Activated CD4-positive, CD25-positive, alpha-beta regulatory T cell treated with anti-CD3 and anti-CD28 coated beads, Interleukin-2, amount 50 U/mL, for 16 hours (primary cell): ENCODE results near the gene RRAGB.
"Not testable (repeated sequence)": the region's sequence is repeated elsewhere in the genome, so short reads cannot be mapped to it uniquely, and the experiment has no call there.

Source experiments
- DNase-seq: peaks from one replicate; pipeline ENCODE4 v3.0.0-alpha.2; 2020; ENCODE audit warnings: low read depth, low spot score

RRAGB gene, protein sequence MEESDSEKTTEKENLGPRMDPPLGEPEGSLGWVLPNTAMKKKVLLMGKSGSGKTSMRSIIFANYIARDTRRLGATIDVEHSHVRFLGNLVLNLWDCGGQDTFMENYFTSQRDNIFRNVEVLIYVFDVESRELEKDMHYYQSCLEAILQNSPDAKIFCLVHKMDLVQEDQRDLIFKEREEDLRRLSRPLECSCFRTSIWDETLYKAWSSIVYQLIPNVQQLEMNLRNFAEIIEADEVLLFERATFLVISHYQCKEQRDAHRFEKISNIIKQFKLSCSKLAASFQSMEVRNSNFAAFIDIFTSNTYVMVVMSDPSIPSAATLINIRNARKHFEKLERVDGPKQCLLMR

GRCh38 chrX:55717521-55718497, at the start of gene RRAGB:
RRAGB (plus strand) TSS chrX:55717749; CDS start chrX:55718328, 579 bp downstream.
- peak; percentile 81 for DNase-seq

GRCh38 chrX:55668084-55668483, 49.5 kb upstream of the RRAGB start:
- no peak for DNase-seq

- not testable (repeated sequence) for DNase-seq
Measured at GRCh38 chrX:55688579-55688978, 29.0 kb upstream of the RRAGB start.

- no peak for DNase-seq
Measured at GRCh38 chrX:55695227-55696018, 22.1 kb upstream of the RRAGB start.

DNA sequence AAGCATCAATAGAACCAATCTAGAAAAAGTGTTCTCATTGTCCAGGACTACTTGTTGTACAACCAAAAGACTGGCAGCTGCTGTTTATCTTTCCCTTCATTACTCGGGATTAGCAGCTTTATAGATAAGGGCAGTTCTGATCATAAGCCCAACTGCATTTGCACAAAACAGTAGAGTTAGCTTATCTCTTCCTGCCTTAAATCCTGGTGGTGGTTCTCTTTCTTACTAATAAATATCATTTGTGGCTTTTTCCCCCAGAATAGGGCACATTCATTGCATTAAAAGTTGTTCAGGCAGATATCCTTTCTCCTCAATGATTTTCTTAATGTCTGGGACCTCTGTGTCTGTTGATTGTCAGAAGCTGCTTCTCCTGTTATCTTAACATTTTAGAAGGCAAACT, 20.2 kb upstream of the RRAGB start:
- no peak for DNase-seq

DNA sequence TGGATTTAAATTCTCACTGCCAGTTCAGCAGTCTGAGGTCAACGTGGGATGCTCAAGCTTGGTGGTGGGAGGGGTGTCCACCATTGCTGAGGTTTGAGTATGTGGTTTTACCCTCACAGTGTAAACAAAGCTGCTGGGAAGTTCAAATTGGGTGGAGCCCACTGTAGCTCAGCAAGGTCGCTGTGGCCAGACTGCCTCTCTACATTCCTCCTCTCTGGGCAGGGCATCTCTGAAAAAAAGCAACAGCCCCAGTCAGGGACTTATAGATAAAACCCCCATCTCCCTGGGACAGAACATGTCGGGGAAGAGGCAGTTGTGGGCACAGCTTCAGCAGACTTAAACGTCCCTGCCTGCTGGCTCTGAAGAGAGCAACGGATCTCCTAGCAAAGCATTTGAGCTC, 14.9 kb upstream of the RRAGB start:
- no peak for DNase-seq

- not testable (repeated sequence) for DNase-seq
Measured at GRCh38 chrX:55703436-55703835, 14.1 kb upstream of the RRAGB start.

DNA sequence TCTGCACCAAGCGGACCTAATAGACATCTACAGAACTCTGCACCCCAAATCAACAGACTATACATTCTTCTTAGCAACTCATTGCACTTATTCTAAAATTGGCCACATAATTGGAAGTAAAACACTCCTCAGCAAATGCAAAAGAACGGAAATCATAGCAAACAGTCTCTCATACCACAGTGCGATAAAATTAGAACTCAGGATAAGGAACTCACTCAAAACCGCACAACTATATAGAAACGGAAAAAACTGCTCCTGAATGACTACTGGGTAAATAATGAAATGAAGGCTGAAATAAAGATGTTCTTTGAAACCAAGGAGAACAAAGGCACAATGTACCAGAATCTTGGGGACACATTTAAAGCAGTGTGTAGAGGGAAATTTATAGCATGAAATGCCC, 12.5 kb upstream of the RRAGB start:
- not testable (repeated sequence) for DNase-seq

GRCh38 chrX:55709735-55710134, 7.8 kb upstream of the RRAGB start:
- no peak for DNase-seq

- no peak for DNase-seq
Measured at GRCh38 chrX:55710701-55711100, 6.8 kb upstream of the RRAGB start.

- no peak for DNase-seq
Measured at GRCh38 chrX:55713631-55714030, 3.9 kb upstream of the RRAGB start.

GRCh38 chrX:55714161-55714560, 3.4 kb upstream of the RRAGB start:
- no peak for DNase-seq

DNA sequence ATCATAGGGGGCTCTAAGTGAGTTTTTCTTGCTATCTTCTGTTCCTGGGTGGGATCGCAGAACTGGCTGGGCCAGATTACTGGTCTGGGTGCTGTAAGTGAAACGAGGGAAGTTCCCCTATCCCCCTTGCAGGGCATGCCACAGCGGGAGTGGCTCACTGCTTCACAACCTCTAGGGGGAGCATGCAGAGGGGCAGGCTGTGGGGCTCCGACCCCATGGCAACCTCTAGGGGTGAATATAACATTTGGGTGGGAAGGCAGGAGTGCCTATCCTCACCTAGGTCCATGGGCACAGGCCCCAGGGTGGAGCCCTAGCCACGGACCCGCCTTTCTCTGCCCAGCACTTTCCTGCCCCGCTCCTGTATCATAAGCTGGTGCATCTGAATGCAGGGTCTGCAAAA, 1.7 kb upstream of the RRAGB start:
- no peak for DNase-seq

DNA sequence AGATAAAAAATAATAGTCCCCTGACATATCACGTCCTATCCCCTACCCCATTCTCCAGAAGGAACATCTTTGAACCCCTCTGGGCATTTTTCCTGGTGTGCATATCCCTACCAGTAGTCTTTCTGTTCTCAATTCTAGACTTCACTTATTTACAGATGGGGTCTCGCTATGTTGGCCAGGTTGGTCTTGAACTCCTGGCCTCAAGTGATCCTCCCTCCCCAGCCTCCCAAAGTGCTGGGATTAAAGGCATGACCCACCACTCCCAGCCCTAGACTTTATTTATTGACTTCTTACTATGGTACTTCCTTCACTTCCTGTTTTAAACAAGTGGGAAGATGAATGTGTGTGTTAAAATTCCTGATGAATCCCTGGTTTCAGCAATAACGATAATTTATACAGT, 612 bp upstream of the RRAGB start:
- DNase-seq = no peak

DNA sequence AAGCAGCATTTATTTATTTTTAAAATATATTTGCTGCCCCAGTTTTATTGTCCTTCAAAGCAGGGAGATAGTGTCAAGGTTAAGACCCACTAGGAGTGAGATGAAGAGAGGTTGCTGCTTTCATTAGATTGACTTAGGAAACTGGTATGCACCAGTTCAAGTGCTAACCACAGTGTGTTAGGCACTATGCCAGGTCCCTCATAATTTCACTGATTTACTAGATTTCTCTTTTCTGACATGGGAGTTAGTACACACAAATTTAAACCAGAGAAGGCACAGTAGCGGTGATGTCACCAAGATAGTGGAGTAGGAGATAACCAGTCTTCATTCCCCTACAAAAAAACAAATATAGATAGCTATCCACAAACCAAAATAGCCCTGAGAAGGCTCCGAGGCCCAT, 14.3 kb downstream of the RRAGB start:
- no peak for DNase-seq

- no peak for DNase-seq
Measured at GRCh38 chrX:55738969-55739368, 21.4 kb downstream of the RRAGB start.

- no peak for DNase-seq
Measured at GRCh38 chrX:55742649-55743048, 25.1 kb downstream of the RRAGB start.

DNA sequence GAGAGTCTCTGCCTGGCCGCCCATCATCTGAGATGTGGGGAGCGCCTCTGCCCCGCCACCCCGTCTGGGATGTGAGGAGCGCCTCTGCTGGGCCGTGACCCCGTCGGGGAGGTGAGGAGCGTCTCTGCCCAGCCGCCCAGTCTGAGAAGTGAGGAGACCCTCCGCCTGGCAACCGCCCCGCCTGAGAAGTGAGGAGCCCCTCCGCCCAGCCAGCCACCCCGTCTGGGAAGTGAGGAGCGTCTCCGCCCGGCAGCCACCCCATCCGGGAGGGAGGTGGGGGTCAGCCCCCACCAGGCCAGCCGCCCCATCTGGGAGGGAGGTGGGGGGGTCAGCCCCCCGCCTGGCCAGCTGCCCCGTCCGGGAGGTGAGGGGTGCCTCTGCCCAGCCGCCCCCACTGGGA, 30.9 kb downstream of the RRAGB start:
- DNase-seq = not testable (repeated sequence)

DNA sequence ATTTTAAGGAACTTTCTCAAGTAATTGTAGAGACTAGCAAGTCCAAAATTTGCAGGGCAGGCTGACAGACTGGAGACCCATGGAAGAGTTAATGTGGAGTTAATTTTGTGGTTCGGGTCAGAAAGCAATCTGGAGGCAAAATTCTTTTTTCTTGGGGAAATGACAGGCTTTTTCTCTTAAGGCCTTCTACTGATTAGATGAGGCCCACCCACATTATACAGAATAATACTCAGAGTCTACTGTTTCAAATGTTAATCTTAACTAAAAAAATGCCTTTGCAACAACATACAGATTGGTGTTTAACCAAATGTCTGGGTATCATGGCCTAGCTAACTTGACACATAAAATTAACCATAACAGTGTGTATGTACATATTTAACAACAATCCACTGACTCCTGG, 32.7 kb downstream of the RRAGB start:
- no peak for DNase-seq

DNA sequence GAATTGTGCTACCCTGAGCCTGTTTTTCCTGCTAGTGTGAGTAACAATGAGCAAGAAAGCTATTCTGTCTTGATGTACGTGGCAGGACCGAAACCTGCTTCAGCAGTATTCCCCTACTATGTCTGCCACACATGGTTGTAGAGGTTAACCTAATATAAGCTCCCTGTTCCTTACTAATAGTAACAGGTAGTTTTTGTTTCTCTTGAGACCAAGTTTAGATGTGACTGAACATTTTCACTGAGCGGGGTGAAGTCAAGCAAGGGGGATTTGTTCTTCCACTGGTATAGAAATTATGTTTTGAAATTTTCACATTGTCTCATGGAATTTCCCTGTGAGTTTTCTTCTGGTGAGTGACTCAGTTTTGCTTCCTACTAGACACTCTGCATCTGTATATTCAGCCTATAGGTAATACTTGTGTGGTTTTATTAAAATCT, 37.3 kb downstream of the RRAGB start:
- no peak for DNase-seq

GRCh38 chrX:55758033-55758432, 40.5 kb downstream of the RRAGB start:
- no peak for DNase-seq

- no peak for DNase-seq
Measured at GRCh38 chrX:55759478-55759877, 41.9 kb downstream of the RRAGB start.
